Fibroblast of mammary gland (primary cell): ENCODE measurements around the gene ARF1.

ENCODE experiments used
- DNase-seq: peaks from one replicate; pipeline ENCODE4 v3.0.0-alpha.2; 2010; ENCODE audit warnings: low read depth
- H3K4me3 ChIP-seq: 2 replicates; pipeline ENCODE4 v1.5.1; 2011; ENCODE audit warnings: low read depth, mild to moderate bottlenecking, low read length, moderate library complexity; ENCODE audit not compliant: control insufficient read depth
- TF ChIP-seq, protein P1 (sequence below): conservative IDR thresholded peaks from 2 replicates; pipeline ENCODE4 v1.5.1; 2011; ENCODE audit warnings: low read depth, low read length, inconsistent platforms; ENCODE audit not compliant: control insufficient read depth, insufficient read depth

The ARF1 gene

DNA sequence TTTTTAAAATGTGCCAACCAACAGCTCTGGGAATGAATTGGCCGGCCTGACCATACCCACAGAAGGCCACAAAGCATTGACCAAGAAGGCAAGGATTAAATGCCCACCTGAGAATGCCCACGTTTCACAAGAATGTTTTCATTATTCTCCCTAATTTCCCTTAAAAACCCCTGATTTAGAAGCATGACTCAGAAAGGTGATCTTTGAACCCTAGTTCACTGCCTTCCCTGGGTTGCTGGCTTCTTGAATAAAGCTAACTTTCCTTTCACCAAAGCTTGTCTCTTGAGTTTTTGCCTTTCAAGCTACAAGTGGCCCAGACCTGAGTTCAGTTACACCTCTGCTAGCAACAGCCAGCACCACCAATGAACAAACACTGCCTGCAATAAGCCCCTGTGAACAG is 41.0 kb downstream of the ARF1 start:
- no peak for DNase-seq
- TF ChIP-seq, protein P1, sequence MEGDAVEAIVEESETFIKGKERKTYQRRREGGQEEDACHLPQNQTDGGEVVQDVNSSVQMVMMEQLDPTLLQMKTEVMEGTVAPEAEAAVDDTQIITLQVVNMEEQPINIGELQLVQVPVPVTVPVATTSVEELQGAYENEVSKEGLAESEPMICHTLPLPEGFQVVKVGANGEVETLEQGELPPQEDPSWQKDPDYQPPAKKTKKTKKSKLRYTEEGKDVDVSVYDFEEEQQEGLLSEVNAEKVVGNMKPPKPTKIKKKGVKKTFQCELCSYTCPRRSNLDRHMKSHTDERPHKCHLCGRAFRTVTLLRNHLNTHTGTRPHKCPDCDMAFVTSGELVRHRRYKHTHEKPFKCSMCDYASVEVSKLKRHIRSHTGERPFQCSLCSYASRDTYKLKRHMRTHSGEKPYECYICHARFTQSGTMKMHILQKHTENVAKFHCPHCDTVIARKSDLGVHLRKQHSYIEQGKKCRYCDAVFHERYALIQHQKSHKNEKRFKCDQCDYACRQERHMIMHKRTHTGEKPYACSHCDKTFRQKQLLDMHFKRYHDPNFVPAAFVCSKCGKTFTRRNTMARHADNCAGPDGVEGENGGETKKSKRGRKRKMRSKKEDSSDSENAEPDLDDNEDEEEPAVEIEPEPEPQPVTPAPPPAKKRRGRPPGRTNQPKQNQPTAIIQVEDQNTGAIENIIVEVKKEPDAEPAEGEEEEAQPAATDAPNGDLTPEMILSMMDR = no peak
- H3K4me3 ChIP-seq = no peak overlapping the region

DNA sequence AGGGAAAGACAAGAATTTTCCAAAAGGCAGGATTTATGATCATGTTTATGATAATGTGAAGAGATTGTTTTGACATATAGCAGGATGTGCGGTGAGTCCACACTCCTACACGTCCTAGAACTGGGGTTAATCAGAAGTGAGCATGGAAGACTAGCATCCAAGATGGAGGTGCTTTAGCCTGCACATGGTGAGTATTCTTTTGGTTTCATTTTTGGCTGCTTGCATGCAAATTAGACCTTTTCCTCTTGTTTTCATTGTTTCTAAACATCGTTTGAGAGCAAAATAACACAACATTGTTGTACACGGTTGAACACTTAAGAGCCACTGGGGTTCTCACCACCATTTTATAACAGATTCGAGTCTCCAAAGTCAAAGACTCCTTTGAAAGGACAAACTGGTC is 42.7 kb downstream of the ARF1 start:
- TF ChIP-seq, protein P1 = no peak
- no peak for DNase-seq
- H3K4me3 ChIP-seq = no peak overlapping the region

DNA sequence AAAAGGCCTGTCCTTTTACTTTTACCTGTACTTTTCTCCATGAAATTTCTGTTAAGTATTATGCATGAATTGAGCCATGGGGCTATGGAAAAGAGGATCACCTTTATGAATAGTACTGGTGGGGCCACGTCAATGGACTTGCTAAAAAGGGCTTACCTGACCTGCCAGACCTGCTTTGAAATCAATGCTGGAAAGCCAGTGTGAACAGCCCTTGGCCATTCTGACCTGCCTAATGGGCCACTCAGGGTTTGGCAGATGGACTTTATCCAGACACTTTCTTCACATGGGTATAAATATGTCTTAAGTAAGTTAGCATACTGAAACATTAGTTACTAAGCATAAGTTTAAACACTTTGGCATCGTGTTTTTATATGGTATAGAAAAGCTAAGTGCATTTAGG is 49.3 kb downstream of the ARF1 start:
- no peak for DNase-seq
- TF ChIP-seq, protein P1 = no peak
- no peak overlapping the region for H3K4me3 ChIP-seq

DNA sequence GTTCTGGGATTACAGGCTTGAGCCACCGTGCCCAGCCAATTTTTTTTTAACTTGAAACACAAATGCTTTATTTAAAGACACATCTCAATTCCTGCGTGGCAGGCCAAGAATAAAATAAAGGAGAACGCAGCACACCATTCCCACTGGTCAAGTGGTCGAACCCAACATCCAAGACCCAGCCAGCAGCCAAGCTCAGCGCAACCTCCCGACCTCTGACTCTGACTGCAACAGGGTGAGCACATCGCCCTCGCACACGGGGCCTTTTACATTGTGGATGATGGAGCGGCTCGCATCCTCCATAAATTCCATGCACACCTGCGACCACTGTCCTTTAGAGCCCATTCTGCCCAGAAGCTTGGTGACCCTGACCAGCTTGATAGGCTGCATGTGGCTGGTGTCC is 52.1 kb downstream of the ARF1 start:
- DNase-seq = no peak
- TF ChIP-seq, protein P1 = no peak
- H3K4me3 ChIP-seq = no peak overlapping the region

DNA sequence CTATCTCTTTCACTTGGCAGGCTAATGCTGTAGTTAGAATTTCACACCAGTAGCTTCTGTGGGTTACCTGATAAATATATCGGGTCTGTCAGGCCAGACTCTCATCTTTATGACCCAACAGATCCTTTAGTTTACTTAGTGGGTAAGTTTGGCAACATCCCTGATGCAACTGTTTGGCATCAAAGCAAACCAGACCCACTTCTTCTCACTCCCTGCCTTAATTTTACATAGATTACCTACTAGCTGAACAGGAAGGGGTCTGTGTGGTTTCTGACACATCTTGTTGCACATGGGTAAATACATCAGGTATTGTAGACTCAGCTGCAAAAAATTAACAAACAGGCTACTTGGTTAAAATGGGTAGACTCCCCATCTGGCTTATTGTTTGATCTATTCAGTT is 54.4 kb downstream of the ARF1 start:
- no peak overlapping the region for H3K4me3 ChIP-seq
- no peak for DNase-seq
- TF ChIP-seq, protein P1 = no peak

DNA sequence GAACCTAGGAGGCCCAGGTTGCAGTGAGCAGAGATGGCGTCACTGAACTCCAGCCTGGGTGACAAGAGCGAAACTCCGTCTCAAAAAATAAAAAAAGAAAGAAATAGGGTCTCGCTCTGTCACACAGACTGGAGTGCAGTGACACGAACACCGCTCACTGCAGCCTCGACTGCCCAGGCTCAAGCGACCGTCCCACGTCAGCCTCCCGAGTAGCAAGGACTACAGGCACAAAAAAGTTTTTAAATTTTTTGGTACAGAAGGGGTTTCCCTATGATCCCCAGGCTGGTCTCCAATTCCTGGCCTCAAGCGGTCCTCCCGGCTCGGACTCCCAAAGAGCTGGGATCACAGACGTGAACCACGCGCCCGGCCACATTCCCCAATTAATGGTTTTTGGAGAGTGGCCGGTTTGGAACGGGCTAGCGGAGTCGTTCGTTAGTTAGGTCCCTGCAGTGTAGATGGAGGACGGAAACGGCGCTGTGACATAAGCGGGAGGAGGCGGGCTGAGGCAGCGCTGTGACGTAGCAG is 57.0 kb downstream of the ARF1 start:
- no peak for DNase-seq

More for the DNA sequence above, 57.0 kb downstream of the ARF1 start:
- H3K4me3 ChIP-seq = peak overlapping the region; percentile 89
- TF ChIP-seq, protein P1 = no peak
